ENCODE measurements around the gene CPZ. TPM values are rescaled to one million over a fixed set of nuclear protein-coding genes. Genes with fewer than 3 reads are reported as not detected.
"Not testable (repeated sequence)": the region's sequence is repeated elsewhere in the genome, so short reads cannot be mapped to it uniquely, and the experiment has no call there.

Gene CPZ
- total RNA-seq, 1 donor from 2014 or later = 9.7 TPM

GRCh38 chr4:8608714-8609391, 16.3 kb downstream of the CPZ start:
- no peak for DNase-seq (ENCODE audit: low spot score)

- DNase-seq (ENCODE audit: low spot score) = no peak
These were observed 16.8 kb downstream of the CPZ start for GRCh38 chr4:8609406-8609805.

- no peak for DNase-seq (ENCODE audit: low spot score)
These were observed 17.3 kb downstream of the CPZ start for GRCh38 chr4:8609824-8610350.

GRCh38 chr4:8610858-8611616, 18.5 kb downstream of the CPZ start:
- no peak for DNase-seq (ENCODE audit: low spot score)

- DNase-seq (ENCODE audit: low spot score) = no peak
These were observed 20.1 kb downstream of the CPZ start for GRCh38 chr4:8612646-8613045.

GRCh38 chr4:8613421-8614364, 21.1 kb downstream of the CPZ start:
- no peak for DNase-seq (ENCODE audit: low spot score)

- no peak for DNase-seq (ENCODE audit: low spot score)
These were observed 22.0 kb downstream of the CPZ start for GRCh38 chr4:8614365-8615193.

GRCh38 chr4:8615366-8615765, 22.8 kb downstream of the CPZ start:
- DNase-seq (ENCODE audit: low spot score) = no peak

GRCh38 chr4:8615921-8616787, 23.6 kb downstream of the CPZ start:
- no peak for DNase-seq (ENCODE audit: low spot score)

- no peak for DNase-seq (ENCODE audit: low spot score)
These were observed 24.3 kb downstream of the CPZ start for GRCh38 chr4:8616831-8617230.

GRCh38 chr4:8617486-8618040, 25.0 kb downstream of the CPZ start:
- no peak for DNase-seq (ENCODE audit: low spot score)

- no peak for DNase-seq (ENCODE audit: low spot score)
These were observed 25.9 kb downstream of the CPZ start for GRCh38 chr4:8618421-8618820.

- DNase-seq (ENCODE audit: low spot score) = no peak
These were observed 26.6 kb downstream of the CPZ start for GRCh38 chr4:8618961-8619720.

GRCh38 chr4:8621135-8621534, 28.6 kb downstream of the CPZ start:
- DNase-seq (ENCODE audit: low spot score) = not testable (repeated sequence)

GRCh38 chr4:8624601-8625272, 32.2 kb downstream of the CPZ start:
- DNase-seq (ENCODE audit: low spot score) = not testable (repeated sequence)

- DNase-seq (ENCODE audit: low spot score) = not testable (repeated sequence)
These were observed 37.8 kb downstream of the CPZ start for GRCh38 chr4:8630240-8630905.

GRCh38 chr4:8631896-8632295, 39.3 kb downstream of the CPZ start:
- DNase-seq (ENCODE audit: low spot score) = not testable (repeated sequence)
